ENCODE results near the gene MTOR.

- TF ChIP-seq CTCF (IDR thresholded peaks at IDR 0.05), result no peak
- TF ChIP-seq EP300 (IDR thresholded peaks at IDR 0.05), result no peak
These were observed 111.2 kb downstream of the MTOR start for GRCh38 chr1:11151114-11151513.
